GM23338 (cell line): ENCODE results near the gene KRT75. TPM values are rescaled to one million over a fixed set of nuclear protein-coding genes. Genes with fewer than 3 reads are reported as not detected.

Experiments used
- ATAC-seq: fragments of 200-7000 bp; cut with Tn5 transposase; 3 replicates; pipeline ENCODE4 v1.9.1; 2020
- DNase-seq: peaks from one replicate; pipeline ENCODE4 v3.0.0-alpha.2; 2015; ENCODE audit warnings: low spot score
- H2AFZ ChIP-seq: fragments of 200-600 bp; sonication (generic); 2 replicates; pipeline ENCODE4 v1.8.0; 2016; ENCODE audit warnings: antibody characterized with exemption, mild to moderate bottlenecking, moderate library complexity
- H3F3A ChIP-seq: fragments of 200-600 bp; sonication (generic); replicated peaks from 2 replicates; pipeline ENCODE4 v1.8.0; 2017; ENCODE audit warnings: antibody characterized with exemption, mixed run types, low read depth
- H3K27ac ChIP-seq: fragments of 200-600 bp; sonication (generic); 2 replicates; pipeline ENCODE4 v1.6.1; 2016; ENCODE audit warnings: low read depth
- H3K27me3 ChIP-seq: fragments of 200-600 bp; sonication (generic); 2 replicates; pipeline ENCODE4 v1.8.0; 2016; ENCODE audit warnings: mild to moderate bottlenecking, mixed run types, moderate library complexity; ENCODE audit not compliant: insufficient read depth
- H3K36me3 ChIP-seq: fragments of 200-600 bp; sonication (generic); 2 replicates; pipeline ENCODE4 v1.8.0; 2016; ENCODE audit warnings: mild to moderate bottlenecking; ENCODE audit not compliant: insufficient read depth
- H3K4me1 ChIP-seq: fragments of 200-600 bp; sonication (generic); 2 replicates; pipeline ENCODE4 v1.8.0; 2016; ENCODE audit warnings: mild to moderate bottlenecking, moderate library complexity; ENCODE audit not compliant: insufficient read depth
- H3K4me2 ChIP-seq: fragments of 200-600 bp; sonication (generic); 2 replicates; pipeline ENCODE4 v1.7.1; 2017; ENCODE audit warnings: mixed run types
- H3K4me3 ChIP-seq: fragments of 200-600 bp; sonication (generic); 2 replicates; pipeline ENCODE4 v1.6.1; 2016; ENCODE audit warnings: mixed run types
- H3K79me2 ChIP-seq: fragments of 200-600 bp; sonication (generic); replicated peaks from 2 replicates; pipeline ENCODE4 v1.8.0; 2017; ENCODE audit warnings: mild to moderate bottlenecking; ENCODE audit not compliant: insufficient read depth
- H3K9me2 ChIP-seq: fragments of 200-600 bp; sonication (generic); 2 replicates; pipeline ENCODE4 v1.8.0; 2017; ENCODE audit not compliant: insufficient read depth
- H4K20me1 ChIP-seq: fragments of 200-600 bp; sonication (generic); replicated peaks from 2 replicates; pipeline ENCODE4 v1.8.0; 2017; ENCODE audit warnings: mild to moderate bottlenecking; ENCODE audit not compliant: insufficient read depth
- H3K27ac Mint-ChIP-seq: 2 replicates; pipeline ENCODE4 v1.8.0; 2020; ENCODE audit warnings: inconsistent platforms, mild to moderate bottlenecking, moderate library complexity, mixed read lengths
- H3K27me3 Mint-ChIP-seq: 3 replicates; pipeline ENCODE4 v1.8.0; 2022; ENCODE audit warnings: low read depth, mild to moderate bottlenecking, moderate library complexity, mixed read lengths, inconsistent platforms; ENCODE audit not compliant: insufficient read depth, poor library complexity
- H3K36me3 Mint-ChIP-seq: 3 replicates; pipeline ENCODE4 v1.8.0; 2021; ENCODE audit warnings: low read depth, mild to moderate bottlenecking, inconsistent platforms, moderate library complexity, mixed read lengths
- H3K4me1 Mint-ChIP-seq: 3 replicates; pipeline ENCODE4 v1.8.0; 2020; ENCODE audit warnings: mild to moderate bottlenecking, inconsistent platforms, mixed read lengths
- H3K4me3 Mint-ChIP-seq: 3 replicates; pipeline ENCODE4 v1.8.0; 2021; ENCODE audit warnings: moderate library complexity, mild to moderate bottlenecking, inconsistent platforms, mixed read lengths
- H3K9me3 Mint-ChIP-seq: 3 replicates; pipeline ENCODE4 v1.8.0; 2020; ENCODE audit warnings: moderate library complexity, mild to moderate bottlenecking, inconsistent platforms, mixed read lengths
- CREB1 ChIP-seq: fragments of 250-450 bp; sonication (Bioruptor Pico); IDR thresholded peaks from 2 replicates; pipeline ENCODE4 v1.5.0; 2020; ENCODE audit warnings: low read depth, mild to moderate bottlenecking, moderate library complexity
- EZH2phosphoT487 ChIP-seq: fragments of 200-600 bp; sonication (generic); IDR thresholded peaks from one replicate; pipeline ENCODE4 v1.8.1; 2018; ENCODE audit warnings: antibody characterized with exemption; ENCODE audit not compliant: unreplicated experiment
- JUNB ChIP-seq: IDR thresholded peaks from one replicate; pipeline ENCODE4 v1.6.1; 2016; ENCODE audit warnings: antibody characterized with exemption; ENCODE audit not compliant: unreplicated experiment
- NANOG ChIP-seq: IDR thresholded peaks from 2 replicates; pipeline ENCODE4 v1.6.1; 2016; ENCODE audit warnings: antibody characterized with exemption, borderline replicate concordance
- POLR2AphosphoS5 ChIP-seq: IDR thresholded peaks from 2 replicates; pipeline ENCODE4 v1.6.1; 2016; ENCODE audit warnings: antibody characterized with exemption, low read depth
- REST ChIP-seq: IDR thresholded peaks from one replicate; pipeline ENCODE4 v1.6.1; 2018; ENCODE audit warnings: antibody characterized with exemption; ENCODE audit not compliant: unreplicated experiment
- STAT1 ChIP-seq: IDR thresholded peaks from one replicate; pipeline ENCODE4 v1.6.1; 2016; ENCODE audit warnings: antibody characterized with exemption; ENCODE audit not compliant: unreplicated experiment
- ZNF114 ChIP-seq: fragments of 250-450 bp; sonication (Bioruptor Pico); IDR thresholded peaks from 2 replicates; pipeline ENCODE4 v1.5.0; 2020; ENCODE audit warnings: mild to moderate bottlenecking, moderate library complexity
- ZNF331 ChIP-seq: fragments of 250-450 bp; sonication (Bioruptor Pico); IDR thresholded peaks from 2 replicates; pipeline ENCODE4 v1.5.0; 2020; ENCODE audit warnings: low read depth, mild to moderate bottlenecking, moderate library complexity
- ZNF462 ChIP-seq: fragments of 250-450 bp; sonication (Bioruptor Pico); IDR thresholded peaks from 2 replicates; pipeline ENCODE4 v1.5.0; 2020; ENCODE audit warnings: mild to moderate bottlenecking, moderate library complexity
- long read RNA-seq: library from polyadenylated mRNA; unstranded; transcript quantifications from one replicate; pipeline ENCODE4 v2.0.0, GENCODE V29; 2020; ENCODE audit not compliant: unreplicated experiment
- polyA plus RNA-seq: library from polyadenylated mRNA; unstranded; fragments of >200 nt; fragmentation: Nextera tagmentation; extraction: Ambion mirVana; gene quantifications from 2 replicates; pipeline ENCODE4 v1.2.1, GENCODE V29; 2016
- total RNA-seq: library from RNA; depleted of rRNA; stranded (reverse); fragments of >200 nt; shearing (Covaris generic); gene quantifications from 2 replicates; pipeline ENCODE4 v1.2.3, GENCODE V29; 2014; rRNA removed

The KRT75 gene
- not detected in 2 replicates for total RNA-seq
- polyA plus RNA-seq: not detected in 2 replicates
- long read RNA-seq: 0 reads

- ATAC-seq: no peak
- DNase-seq: no peak
- Histone ChIP-seq H3K27ac (no peak within 1 kb of the TSS), H3K27me3 (no peaks in the 10 kb centered on the region), H3K4me1 (no peaks in the 10 kb centered on the region), H3K36me3 (no peaks in the 10 kb centered on the region), H4K20me1 (no peaks in the 10 kb centered on the region), H3K9me2 (peaks cover 13% of the 10 kb centered on the region), H3F3A (no peaks in the 10 kb centered on the region), H3K4me3 (no peak within 1 kb of the TSS), H3K79me2 (no peaks in the 10 kb centered on the region), H3K4me2 (no peak within 1 kb of the TSS), H2AFZ (no peak within 1 kb of the TSS)
- TF ChIP-seq ZNF462 (CRISPR knock-in tag) (no peak), NANOG (no peak), POLR2AphosphoS5 (no peak), ZNF331 (no peak), ZNF114 (no peak)
- Mint-ChIP-seq H3K27me3 (peaks cover 6% of the 10 kb centered on the region), H3K4me3 (no peak within 1 kb of the TSS), H3K4me1 (no peaks in the 10 kb centered on the region; the same call in 1 of the 3 replicates), H3K27ac (no peak within 1 kb of the TSS), H3K9me3 (no peaks in the 10 kb centered on the region; the same call in 1 of the 3 replicates), H3K36me3 (no peaks in the 10 kb centered on the region)
These were observed at the start of gene KRT75 for GRCh38 chr12:52434081-52434733. Gene KRT75 (minus strand): TSS chr12:52434371. CDS start chr12:52434304, 67 bp downstream.

DNA sequence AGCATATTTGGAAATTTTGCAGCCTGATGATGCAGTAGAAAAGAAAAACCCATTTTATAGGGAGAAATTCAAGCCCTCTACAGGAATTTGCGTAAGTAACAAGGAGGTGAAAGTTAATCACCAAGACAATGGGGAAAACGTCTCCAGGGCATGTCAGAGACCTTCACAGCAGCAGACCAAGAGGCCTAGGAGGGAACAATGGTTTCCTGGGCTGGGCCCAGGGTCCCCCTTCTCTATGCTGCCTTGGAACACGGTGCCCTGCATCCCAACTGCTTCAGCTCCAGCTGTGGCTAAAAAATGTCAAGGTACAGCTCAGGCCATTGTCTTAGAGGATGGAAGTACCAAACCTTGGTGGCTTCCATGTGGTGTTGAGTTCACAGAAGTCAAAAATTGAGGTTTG, 45.9 kb upstream of the KRT75 start:
- peak; percentile 14 for DNase-seq
- peaks cover 1% of the 10 kb centered on the region for H3K27me3 Mint-ChIP-seq
- 0 out of 2 replicates have a peak overlapping the region, but pooled peaks have one; percentile 60 for H2AFZ ChIP-seq
- no peak overlapping the region for H3K4me3 Mint-ChIP-seq
- no peaks in the 10 kb centered on the region for H3K27me3 ChIP-seq
- H3K4me1 ChIP-seq: no peaks in the 10 kb centered on the region
- no peak overlapping the region for H3K4me3 ChIP-seq
- peaks cover 16% of the 10 kb centered on the region for H3K9me3 Mint-ChIP-seq
- H3K27ac Mint-ChIP-seq: peak overlapping the region; percentile 40; the same call in 1 of the 2 replicates
- H3K36me3 ChIP-seq: no peaks in the 10 kb centered on the region
- ATAC-seq: peak; percentile 62
- H3K4me2 ChIP-seq: no peak overlapping the region
- H3F3A ChIP-seq: no peaks in the 10 kb centered on the region
- peaks cover 6% of the 10 kb centered on the region; the same call in 1 of the 2 replicates for H3K9me2 ChIP-seq
- H3K27ac ChIP-seq: no peak overlapping the region
- peaks cover 3% of the 10 kb centered on the region; the same call in 1 of the 3 replicates for H3K36me3 Mint-ChIP-seq
- H3K79me2 ChIP-seq: no peaks in the 10 kb centered on the region
- H3K4me1 Mint-ChIP-seq: peaks cover 3% of the 10 kb centered on the region
- no peaks in the 10 kb centered on the region for H4K20me1 ChIP-seq
- no peak for TF ChIP-seq STAT1
- no peak for TF ChIP-seq ZNF331
- no peak for TF ChIP-seq EZH2phosphoT487
- TF ChIP-seq REST: no peak
- TF ChIP-seq CREB1 (CRISPR knock-in tag): no peak
- no peak for TF ChIP-seq JUNB
- TF ChIP-seq ZNF114: no peak
